ENCODE data around the gene SMIM26.

GRCh38 chr20:18615020-18615650 lies 47.9 kb downstream of the SMIM26 start:
- TF ChIP-seq CTCF (IDR thresholded peaks at IDR 0.05) (no peak), POLR2A (IDR thresholded peaks at IDR 0.05) (no peak), POLR2AphosphoS5 (IDR thresholded peaks at IDR 0.05) (no peak), EP300 (IDR thresholded peaks at IDR 0.05) (no peak)
